Measurements from ENCODE around the gene GAREM2.

DNA sequence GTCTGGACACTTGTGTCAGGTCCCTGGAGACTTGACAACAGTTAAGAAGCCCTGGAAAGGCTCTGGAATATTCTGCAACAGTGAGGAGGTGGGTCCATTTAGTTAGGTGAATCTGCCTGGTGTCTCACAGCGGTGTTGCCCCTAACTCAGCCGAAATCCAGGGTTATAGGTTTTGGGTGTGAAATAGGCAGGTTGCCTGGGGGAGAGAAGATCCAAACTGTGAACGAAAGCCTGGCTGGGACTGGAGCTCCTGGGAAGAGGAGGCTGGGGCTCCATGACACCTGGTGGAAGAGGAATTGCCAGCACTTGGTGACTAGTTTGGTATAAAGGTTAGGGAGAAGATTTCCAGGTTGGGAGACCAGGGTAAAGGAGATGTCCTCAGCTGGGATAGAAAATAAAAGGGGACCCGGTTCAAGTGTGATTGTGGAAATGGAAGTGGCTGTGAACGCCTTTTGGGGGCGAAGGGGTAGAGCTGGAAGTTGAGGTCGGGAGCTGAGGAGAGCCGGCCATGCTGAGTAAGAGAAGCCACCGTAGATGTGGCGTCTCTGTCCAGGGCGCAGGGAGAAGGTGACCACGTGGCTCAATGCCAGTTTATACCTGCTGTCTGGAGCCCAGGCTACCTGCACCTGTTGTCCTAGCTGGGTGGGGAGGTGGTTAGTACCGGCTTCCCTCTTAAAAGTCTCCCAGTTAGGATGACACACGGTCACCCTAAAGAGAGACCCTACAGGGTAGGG, 3.0 kb upstream of the GAREM2 start:
- TF ChIP-seq, protein P1, sequence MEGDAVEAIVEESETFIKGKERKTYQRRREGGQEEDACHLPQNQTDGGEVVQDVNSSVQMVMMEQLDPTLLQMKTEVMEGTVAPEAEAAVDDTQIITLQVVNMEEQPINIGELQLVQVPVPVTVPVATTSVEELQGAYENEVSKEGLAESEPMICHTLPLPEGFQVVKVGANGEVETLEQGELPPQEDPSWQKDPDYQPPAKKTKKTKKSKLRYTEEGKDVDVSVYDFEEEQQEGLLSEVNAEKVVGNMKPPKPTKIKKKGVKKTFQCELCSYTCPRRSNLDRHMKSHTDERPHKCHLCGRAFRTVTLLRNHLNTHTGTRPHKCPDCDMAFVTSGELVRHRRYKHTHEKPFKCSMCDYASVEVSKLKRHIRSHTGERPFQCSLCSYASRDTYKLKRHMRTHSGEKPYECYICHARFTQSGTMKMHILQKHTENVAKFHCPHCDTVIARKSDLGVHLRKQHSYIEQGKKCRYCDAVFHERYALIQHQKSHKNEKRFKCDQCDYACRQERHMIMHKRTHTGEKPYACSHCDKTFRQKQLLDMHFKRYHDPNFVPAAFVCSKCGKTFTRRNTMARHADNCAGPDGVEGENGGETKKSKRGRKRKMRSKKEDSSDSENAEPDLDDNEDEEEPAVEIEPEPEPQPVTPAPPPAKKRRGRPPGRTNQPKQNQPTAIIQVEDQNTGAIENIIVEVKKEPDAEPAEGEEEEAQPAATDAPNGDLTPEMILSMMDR (conservative IDR thresholded peaks at IDR 0.05) = no peak
- TF ChIP-seq EZH2 (IDR thresholded peaks at IDR 0.05; ENCODE audit: low read depth) = no peak

Data from PC-9 (cell line).